NK-92 (cell line): Measurements from ENCODE around the gene SAMD11.

ENCODE experiments used
- DNase-seq: peaks from one replicate; lab custom pipeline; 2025; ENCODE audit not compliant: unreplicated experiment; lab: John Stamatoyannopoulos, UW

The SAMD11 gene

DNA sequence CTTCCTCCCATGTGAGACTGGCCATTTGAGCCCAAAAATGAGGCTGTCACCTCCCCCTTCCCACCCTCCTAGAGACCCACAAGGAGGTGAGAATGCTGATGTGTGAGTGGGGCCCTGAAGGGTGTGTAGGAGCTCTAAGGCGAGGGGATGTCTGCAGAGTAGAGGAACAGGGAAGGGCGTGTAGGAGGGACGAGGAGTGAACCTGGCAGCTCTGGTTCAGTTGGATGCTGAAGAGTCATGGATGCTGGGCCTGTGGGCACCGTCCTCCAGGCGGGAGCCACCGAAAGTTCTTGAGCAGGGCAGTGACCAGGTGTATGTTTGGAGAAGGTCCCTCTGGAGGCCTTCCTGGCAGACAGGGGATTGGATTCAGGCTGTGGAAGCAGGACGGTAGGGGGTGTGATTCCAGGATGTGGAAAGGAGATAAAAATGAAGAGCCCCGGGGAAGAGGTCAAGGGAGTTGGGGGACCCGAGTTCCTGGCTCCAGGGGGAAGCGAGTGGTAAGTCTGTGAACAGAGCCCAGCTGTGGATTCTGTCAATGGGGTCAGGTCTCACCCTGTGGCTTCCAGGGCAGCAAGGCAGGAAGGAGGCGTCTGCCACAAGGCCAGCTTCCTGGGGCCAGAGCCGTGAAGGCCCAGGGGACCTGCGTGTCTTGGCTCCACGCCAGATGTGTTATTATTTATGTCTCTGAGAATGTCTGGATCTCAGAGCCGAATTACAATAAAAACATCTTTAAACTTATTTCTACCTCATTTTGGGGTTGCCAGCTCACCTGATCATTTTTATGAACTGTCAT, 7.9 kb downstream of the SAMD11 start:
- no peak for DNase-seq

GRCh38 chr1:932173-932510, 8.4 kb downstream of the SAMD11 start:
- DNase-seq = no peak

DNA sequence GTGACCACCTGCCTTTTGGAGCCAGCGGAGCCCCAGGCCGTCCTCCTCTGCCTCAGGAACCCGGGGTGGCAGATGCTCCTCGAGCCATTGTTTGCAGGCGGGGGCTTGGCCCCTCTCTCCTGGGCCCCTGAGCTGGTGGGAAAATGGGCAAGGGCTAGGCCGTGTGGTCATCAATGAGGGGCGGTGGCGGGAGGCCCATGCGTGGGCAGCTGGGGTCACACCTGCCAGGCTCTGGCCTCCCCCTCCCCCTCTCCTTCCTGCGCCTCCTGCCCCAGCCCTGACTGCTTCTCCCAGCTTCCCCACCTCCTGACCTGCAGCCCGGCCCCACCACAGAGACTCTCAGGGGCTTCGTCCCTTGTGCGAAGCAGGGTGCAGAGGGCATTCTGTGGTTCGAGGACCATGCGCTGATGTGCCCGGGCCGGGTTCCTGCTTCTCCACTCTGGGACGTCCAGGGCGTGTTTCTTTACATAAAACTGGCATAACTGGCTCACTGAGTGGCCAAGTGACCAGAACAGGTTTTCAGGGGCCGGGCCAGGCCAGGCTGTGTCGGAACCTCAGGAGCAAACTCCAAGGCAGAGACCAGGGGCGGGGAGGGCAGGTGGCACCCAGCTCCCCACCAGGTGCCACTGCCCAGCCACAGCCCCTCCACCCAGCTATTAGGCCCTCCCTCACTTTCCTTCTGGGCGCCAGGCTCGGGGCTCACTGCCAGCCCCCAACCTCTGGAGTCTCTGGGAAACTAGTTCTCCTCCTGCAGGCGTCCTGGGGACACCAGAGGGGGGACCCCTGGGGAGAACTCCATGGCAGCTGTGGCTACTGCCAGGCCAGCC, 9.3 kb downstream of the SAMD11 start:
- no peak for DNase-seq

- no peak for DNase-seq
These were observed 9.8 kb downstream of the SAMD11 start for GRCh38 chr1:933603-933940.

DNA sequence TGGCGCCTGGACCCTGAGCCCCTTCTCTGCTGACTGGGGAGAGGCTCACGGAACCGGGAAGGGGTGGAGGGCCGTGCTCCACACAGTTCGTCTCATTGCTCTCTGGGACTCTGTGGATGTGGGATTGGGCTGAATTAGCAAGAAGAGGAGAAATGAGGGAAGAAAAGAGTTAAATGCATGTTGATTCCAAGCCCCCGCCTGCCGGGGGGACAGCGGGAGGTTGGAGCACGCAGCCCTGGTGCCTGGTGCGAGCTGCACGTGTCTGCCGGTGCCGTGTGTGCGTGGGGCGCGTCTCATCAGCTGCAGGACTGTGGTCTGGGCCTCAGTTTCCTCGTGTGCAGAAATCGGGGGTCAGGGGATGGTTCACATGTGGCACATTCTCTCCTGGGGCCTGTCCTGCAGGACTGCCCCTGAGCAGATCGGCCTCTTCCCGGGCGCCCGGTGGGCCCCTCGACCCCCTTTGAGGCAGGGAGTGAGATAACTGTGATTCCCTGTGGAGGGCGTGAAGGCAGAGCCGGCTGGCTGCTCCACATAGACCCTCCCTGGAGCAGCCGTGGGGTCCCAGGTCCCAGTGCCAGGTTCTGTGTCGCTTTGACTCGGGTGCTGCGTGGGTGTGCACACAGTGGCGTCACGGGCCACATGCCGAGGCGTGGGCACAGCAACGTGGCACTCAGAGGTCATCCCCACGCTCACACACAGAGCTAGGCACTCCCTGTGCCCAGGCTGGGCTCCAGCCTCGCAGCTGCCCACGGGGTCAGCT, 11.4 kb downstream of the SAMD11 start:
- DNase-seq = no peak

GRCh38 chr1:935751-936231, 12.1 kb downstream of the SAMD11 start:
- DNase-seq = no peak

DNA sequence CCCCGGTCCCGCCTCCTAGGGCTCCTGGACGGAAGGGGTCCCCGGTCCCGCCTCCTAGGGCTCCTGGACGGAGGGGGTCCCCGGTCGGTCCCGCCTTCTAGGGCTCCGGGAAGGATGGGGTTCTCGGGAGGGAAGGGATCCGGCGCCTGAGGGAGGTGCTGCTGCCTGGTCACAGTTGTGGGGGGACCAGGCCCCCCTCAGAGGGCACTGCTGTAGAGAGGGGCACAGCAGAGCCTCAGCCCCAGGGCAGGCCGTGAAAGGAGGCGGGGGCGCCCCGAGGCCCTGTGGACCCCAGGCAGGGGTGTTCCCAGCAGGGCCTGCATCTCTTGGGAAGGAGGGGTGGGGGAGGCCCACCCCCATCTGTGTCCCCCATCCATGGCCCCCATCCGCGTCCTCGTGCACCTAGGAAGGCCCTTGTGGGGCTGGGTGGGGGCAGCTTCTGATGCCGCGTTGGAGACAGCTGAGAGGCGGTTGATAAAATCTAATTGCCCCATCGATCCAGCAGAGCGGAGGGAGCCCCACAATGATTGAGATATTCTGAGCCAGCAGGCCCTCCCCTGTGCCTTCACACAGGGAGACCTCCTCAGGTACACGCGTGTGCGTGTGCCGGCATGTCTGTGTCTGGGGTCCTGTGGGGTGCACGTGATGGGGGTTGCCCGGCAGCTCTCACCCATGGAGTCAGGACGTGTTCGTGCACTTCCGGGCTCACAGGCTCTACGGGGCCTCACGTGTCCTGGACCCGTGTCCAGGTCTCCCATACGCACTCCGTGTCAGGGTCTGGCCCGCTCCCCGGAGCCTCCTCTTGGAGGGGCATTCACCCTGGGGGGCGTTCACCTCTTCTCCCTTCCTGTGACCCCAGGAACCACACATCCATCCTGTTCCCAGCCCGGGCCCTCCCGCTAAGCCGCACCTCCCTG, 12.9 kb downstream of the SAMD11 start:
- no peak for DNase-seq

- DNase-seq = no peak
These were observed 13.8 kb downstream of the SAMD11 start for GRCh38 chr1:937521-937920.

- no peak for DNase-seq
These were observed 14.5 kb downstream of the SAMD11 start for GRCh38 chr1:938088-938683.

GRCh38 chr1:938711-939489, 15.2 kb downstream of the SAMD11 start:
- DNase-seq = no peak

- DNase-seq = no peak
These were observed 15.9 kb downstream of the SAMD11 start for GRCh38 chr1:939511-940106.

DNA sequence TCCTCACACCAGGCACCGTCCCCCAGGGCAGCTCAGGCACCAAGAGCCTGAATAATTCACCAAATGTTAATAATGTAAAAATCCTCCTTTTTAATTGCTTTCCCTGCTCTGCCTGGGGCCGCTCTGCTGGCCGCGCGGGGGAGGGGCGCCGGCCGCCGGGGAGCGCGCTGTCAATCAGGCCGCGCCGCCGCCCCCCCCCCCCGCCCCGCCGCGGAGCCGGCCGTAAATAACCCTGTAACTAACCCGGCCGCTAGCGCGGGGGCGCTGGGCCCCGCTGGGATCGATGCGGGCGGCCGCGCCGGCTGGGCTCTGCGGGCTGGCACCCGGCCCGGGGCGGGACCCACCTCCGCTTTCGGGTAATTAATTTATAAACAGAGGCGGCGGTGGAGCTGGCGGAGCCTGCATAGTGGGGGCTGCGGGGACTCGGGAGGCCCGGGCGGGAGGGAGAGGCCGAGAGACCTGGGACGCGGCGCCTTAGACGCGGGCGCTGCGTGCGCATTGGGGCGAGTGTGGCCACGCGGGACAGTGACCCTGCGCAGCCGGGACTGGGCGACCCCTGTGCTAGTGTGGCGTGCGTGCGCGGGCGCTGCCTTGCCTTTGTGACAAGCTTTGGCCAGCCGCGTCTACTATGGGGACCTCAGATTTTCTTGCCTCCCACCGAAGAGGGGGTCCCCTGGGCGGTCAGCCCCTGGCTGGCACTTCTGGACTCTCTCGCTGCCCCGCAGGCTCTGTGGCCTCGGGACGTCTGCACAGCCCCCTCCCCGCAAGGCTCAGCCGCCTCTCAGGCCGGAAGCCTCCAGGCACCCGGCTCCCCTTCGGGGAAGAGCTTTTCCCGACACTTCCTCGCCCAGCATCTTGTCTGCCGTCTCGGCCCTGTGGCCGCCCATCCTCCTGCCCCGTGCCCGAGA, 16.6 kb downstream of the SAMD11 start:
- DNase-seq = no peak

- DNase-seq = no peak
These were observed 17.4 kb downstream of the SAMD11 start for GRCh38 chr1:941015-941587.

GRCh38 chr1:941588-942383, 18.1 kb downstream of the SAMD11 start:
- DNase-seq = no peak

DNA sequence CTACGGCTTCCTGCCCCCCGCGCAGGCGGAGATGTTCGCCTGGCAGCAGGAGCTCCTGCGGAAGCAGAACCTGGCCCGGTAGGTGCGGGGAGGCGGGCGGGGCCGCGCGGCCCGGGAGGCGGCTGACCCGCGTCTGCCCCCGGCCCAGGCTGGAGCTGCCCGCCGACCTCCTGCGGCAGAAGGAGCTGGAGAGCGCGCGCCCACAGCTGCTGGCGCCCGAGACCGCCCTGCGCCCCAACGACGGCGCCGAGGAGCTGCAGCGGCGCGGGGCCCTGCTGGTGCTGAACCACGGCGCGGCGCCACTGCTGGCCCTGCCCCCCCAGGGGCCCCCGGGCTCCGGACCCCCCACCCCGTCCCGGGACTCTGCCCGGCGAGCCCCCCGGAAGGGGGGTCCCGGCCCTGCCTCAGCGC, 18.7 kb downstream of the SAMD11 start:
- no peak for DNase-seq

DNA sequence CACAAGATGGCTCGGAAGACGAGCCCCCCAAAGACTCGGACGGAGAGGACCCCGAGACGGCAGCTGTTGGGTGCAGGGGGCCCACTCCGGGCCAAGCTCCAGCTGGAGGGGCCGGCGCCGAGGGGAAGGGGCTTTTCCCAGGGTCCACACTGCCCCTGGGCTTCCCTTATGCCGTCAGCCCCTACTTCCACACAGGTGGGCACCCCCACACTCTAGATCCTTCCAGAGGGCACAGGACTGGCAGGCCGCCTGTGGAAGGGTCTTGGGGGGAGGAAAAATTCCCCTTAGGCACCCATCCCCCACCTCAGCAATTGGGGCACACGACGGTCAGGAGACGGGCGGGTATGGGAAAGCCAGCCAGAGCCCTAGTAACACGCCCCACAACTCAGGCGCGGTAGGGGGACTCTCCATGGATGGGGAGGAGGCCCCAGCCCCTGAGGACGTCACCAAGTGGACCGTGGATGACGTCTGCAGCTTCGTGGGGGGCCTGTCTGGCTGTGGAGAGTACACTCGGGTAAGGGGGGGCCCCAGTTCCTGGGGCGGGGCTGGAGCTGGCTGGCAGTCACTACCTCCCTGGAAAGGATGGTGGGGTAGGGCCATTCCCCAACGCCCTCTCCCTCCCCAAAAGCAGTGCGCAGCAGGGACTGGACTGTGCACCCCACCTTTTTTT, 19.3 kb downstream of the SAMD11 start:
- DNase-seq = no peak
